ENCODE data around the gene F5. TPM values are rescaled to one million over a fixed set of nuclear protein-coding genes. Genes with fewer than 3 reads are reported as not detected.

Gene F5
- total RNA-seq, 5 donors from 2014 or later (not counting 1 experiment from before 2014, with no cell fraction given): 4.2 to 9.7 (median 8.5) TPM

DNA sequence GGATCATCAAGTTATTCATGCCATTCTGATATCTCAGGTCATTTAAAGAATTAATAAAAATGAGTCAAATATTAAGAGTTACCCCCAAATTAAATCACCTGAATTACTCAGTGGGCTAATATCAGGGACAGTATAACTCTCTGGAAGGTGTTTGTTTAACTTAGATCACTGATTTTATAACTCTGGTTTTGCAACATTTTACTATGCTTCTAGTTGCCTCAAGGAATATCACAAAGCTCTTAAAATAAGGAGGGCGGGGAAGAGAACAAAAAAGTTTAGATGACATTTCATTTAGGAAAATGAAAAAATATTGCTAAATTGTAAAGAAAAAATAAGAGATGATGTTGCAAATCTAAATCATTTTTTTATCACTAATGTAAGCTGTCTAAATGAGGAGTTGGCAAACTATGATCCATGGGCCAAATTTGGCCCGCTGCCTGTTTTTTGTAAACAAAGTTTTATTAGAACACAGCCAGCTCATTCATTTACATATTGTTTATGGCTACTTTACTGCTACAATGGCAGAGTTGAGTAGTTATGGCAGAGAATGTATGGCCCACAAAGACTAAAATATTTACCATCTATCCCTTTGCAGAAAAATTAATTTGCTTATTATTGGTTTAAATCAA, 68.6 kb downstream of the F5 start:
- ATAC-seq (replicated peaks in 1 of 4) (no peak), DNase-seq (no peak)
- H3K27ac ChIP-seq (ENCODE audit: low read length): no peak overlapping the region
- H3K4me3 ChIP-seq (ENCODE audit: control insufficient read depth in 1 of 2, extremely low read depth in 1 of 2, low read length in 1 of 2): no peak overlapping the region
- no peaks in the 10 kb centered on the region for H3K36me3 ChIP-seq (ENCODE audit: control insufficient read depth in 2 of 2, extremely low read depth in 1 of 2, insufficient read depth in 1 of 2, low read length in 1 of 2)
- H3K4me3 Mint-ChIP-seq: no peak overlapping the region
- POLR2A ChIA-PET: no interaction called here
- no CpG with 5 or more reads among the region's 2 CpGs for WGBS (ENCODE audit: insufficient coverage)
- H3K4me1 ChIP-seq (ENCODE audit: control insufficient read depth in 1 of 2, extremely low read depth in 1 of 2, insufficient read depth in 2 of 2, low read length in 2 of 2): no peaks in the 10 kb centered on the region
- CTCF ChIA-PET: interaction anchor here (0.5 to 0.6 kb wide), 2 partner anchors 171 to 333 kb away, joined by 4 to 6 read pairs; no protein-coding TSS in a partner anchor
- H3K27me3 Mint-ChIP-seq: no peaks in the 10 kb centered on the region
- H3K27me3 ChIP-seq (replicated peaks in 1 of 2; ENCODE audit: control insufficient read depth in 2 of 2, extremely low read depth in 1 of 2, insufficient read depth in 2 of 2, low read length in 1 of 2): no peaks in the 10 kb centered on the region
- H3K9me3 Mint-ChIP-seq: no peaks in the 10 kb centered on the region
- H3K27ac Mint-ChIP-seq: no peak overlapping the region
- H3K4me1 Mint-ChIP-seq: no peaks in the 10 kb centered on the region
- H3K9me3 ChIP-seq: no peaks in the 10 kb centered on the region
- peaks cover 41% of the 10 kb centered on the region for H3K36me3 Mint-ChIP-seq

DNA sequence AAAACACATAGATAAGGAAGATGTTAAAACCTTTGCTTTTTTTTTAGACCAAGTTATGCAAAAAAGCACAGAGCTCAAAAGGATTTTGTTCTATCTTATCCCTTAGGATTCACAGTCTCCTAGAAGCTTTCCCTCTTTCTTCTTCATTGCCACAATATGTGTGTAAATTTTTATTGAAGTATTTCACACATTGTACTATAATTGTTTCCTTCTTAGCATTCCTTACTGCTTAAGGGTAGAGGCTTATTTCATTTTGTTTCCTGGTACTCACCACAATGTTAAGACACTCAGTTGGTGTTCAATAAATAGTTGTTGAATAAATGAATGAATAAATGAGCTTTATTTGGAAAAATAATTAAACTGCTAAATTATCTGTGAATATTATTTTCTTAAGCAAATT, 70.6 kb downstream of the F5 start:
- no peak for ATAC-seq (replicated peaks in 1 of 4)
- POLR2A ChIA-PET: interaction anchor here in 1 of 2 donors (0.6 kb wide), 1 partner anchor 52 kb away, joined by 4 read pairs; no protein-coding TSS in a partner anchor
- Mint-ChIP-seq H3K36me3 (peaks cover 33% of the 10 kb centered on the region), H3K27ac (no peak overlapping the region), H3K4me1 (no peaks in the 10 kb centered on the region), H3K4me3 (no peak overlapping the region), H3K27me3 (no peaks in the 10 kb centered on the region), H3K9me3 (no peaks in the 10 kb centered on the region)
- Histone ChIP-seq H3K4me3 (ENCODE audit: control insufficient read depth in 1 of 2, extremely low read depth in 1 of 2, low read length in 1 of 2) (no peak overlapping the region), H3K4me1 (ENCODE audit: control insufficient read depth in 1 of 2, extremely low read depth in 1 of 2, insufficient read depth in 2 of 2, low read length in 2 of 2) (no peaks in the 10 kb centered on the region), H3K36me3 (ENCODE audit: control insufficient read depth in 2 of 2, extremely low read depth in 1 of 2, insufficient read depth in 1 of 2, low read length in 1 of 2) (no peaks in the 10 kb centered on the region), H3K9me3 (no peaks in the 10 kb centered on the region), H3K27ac (ENCODE audit: low read length) (no peak overlapping the region), H3K27me3 (replicated peaks in 1 of 2; ENCODE audit: control insufficient read depth in 2 of 2, extremely low read depth in 1 of 2, insufficient read depth in 2 of 2, low read length in 1 of 2) (no peaks in the 10 kb centered on the region)
- CTCF ChIA-PET: no interaction called here
- DNase-seq: no peak

DNA sequence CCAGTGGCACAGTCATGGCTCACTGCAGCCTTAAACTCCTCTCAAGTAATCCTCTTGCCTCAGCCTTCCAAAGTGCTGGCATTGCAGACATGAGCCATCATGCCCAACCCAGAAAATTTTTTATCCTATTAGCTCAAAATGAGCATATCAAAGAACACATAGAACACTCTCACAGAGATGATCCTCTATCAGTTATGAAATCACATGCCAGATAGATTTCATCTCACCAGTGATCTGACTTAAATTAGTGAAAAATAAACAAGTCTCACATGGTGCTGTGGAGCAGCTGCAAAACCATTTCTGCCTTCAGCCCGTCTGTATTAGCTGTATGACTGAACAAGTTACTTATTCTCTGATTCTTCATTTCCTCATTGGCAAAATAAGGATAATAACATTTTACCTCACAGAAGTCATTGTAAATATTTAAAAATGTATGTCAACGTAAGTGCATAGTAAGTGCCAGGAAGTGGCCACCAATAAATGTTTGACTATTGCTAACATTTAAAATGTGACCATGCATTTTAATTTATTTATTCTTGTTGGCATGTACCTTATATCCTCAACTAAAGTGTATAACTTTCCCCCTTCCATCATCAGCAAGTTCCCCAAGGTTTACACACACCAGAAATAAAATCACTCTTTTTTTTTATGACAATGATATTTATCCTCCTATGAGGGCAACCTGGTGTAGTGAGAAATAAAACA, 71.6 kb downstream of the F5 start:
- no peak overlapping the region for H3K27ac Mint-ChIP-seq
- Histone ChIP-seq H3K27ac (ENCODE audit: low read length) (no peak overlapping the region), H3K4me1 (ENCODE audit: control insufficient read depth in 1 of 2, extremely low read depth in 1 of 2, insufficient read depth in 2 of 2, low read length in 2 of 2) (peaks cover 0 to 3% of the 10 kb centered on the region in 2 experiments), H3K9me3 (no peaks in the 10 kb centered on the region), H3K36me3 (ENCODE audit: control insufficient read depth in 2 of 2, extremely low read depth in 1 of 2, insufficient read depth in 1 of 2, low read length in 1 of 2) (no peaks in the 10 kb centered on the region), H3K27me3 (replicated peaks in 1 of 2; ENCODE audit: control insufficient read depth in 2 of 2, extremely low read depth in 1 of 2, insufficient read depth in 2 of 2, low read length in 1 of 2) (no peaks in the 10 kb centered on the region), H3K4me3 (ENCODE audit: control insufficient read depth in 1 of 2, extremely low read depth in 1 of 2, low read length in 1 of 2) (no peak overlapping the region)
- WGBS (ENCODE audit: insufficient coverage): no CpG with 5 or more reads among the region's 2 CpGs
- no peaks in the 10 kb centered on the region for H3K9me3 Mint-ChIP-seq
- CTCF ChIA-PET: no interaction called here
- POLR2A ChIA-PET: no interaction called here
- no peaks in the 10 kb centered on the region for H3K27me3 Mint-ChIP-seq
- peaks cover 27% of the 10 kb centered on the region for H3K36me3 Mint-ChIP-seq
- no peak for DNase-seq
- peaks cover 1 to 6% (median 2%) of the 10 kb centered on the region in 3 donors for H3K4me1 Mint-ChIP-seq
- no peak overlapping the region for H3K4me3 Mint-ChIP-seq
- no peak for ATAC-seq (replicated peaks in 1 of 4)

DNA sequence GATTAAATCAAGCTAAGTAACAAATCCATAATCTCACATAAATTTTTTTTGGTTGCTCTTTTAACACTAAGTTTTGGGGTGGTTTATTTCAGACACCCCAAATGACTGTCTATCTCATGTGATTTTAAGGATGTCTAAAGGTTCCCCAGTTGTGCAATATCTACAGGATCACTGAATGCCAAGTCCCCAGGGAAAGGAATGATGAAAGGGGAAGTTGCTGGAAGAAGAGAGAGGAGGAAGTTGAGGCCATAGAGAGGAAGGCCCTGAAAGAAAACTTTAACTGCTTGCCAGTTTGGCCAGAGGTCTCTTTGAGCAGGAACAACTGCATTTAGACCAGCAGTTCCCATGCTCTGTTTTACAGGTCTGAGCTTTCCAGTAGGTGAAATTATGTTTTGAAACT, 73.1 kb downstream of the F5 start:
- Mint-ChIP-seq H3K36me3 (peaks cover 18% of the 10 kb centered on the region), H3K27me3 (no peaks in the 10 kb centered on the region), H3K27ac (no peak overlapping the region), H3K4me3 (no peak overlapping the region), H3K9me3 (no peaks in the 10 kb centered on the region), H3K4me1 (peaks cover 13 to 14% (median 14%) of the 10 kb centered on the region in 3 donors)
- no peak for ATAC-seq (replicated peaks in 1 of 4)
- DNase-seq: no peak
- no peak overlapping the region for H3K4me3 ChIP-seq (ENCODE audit: control insufficient read depth in 1 of 2, extremely low read depth in 1 of 2, low read length in 1 of 2)
- ChIA-PET POLR2A (no interaction called here), CTCF (no interaction called here)
- no peaks in the 10 kb centered on the region for H3K27me3 ChIP-seq (replicated peaks in 1 of 2; ENCODE audit: control insufficient read depth in 2 of 2, extremely low read depth in 1 of 2, insufficient read depth in 2 of 2, low read length in 1 of 2)
- peaks cover 2 to 3% of the 10 kb centered on the region in 2 experiments for H3K4me1 ChIP-seq (ENCODE audit: control insufficient read depth in 1 of 2, extremely low read depth in 1 of 2, insufficient read depth in 2 of 2, low read length in 2 of 2)
- H3K36me3 ChIP-seq (ENCODE audit: control insufficient read depth in 2 of 2, extremely low read depth in 1 of 2, insufficient read depth in 1 of 2, low read length in 1 of 2): no peaks in the 10 kb centered on the region
- H3K27ac ChIP-seq (ENCODE audit: low read length): no peak overlapping the region
- H3K9me3 ChIP-seq: no peaks in the 10 kb centered on the region

DNA sequence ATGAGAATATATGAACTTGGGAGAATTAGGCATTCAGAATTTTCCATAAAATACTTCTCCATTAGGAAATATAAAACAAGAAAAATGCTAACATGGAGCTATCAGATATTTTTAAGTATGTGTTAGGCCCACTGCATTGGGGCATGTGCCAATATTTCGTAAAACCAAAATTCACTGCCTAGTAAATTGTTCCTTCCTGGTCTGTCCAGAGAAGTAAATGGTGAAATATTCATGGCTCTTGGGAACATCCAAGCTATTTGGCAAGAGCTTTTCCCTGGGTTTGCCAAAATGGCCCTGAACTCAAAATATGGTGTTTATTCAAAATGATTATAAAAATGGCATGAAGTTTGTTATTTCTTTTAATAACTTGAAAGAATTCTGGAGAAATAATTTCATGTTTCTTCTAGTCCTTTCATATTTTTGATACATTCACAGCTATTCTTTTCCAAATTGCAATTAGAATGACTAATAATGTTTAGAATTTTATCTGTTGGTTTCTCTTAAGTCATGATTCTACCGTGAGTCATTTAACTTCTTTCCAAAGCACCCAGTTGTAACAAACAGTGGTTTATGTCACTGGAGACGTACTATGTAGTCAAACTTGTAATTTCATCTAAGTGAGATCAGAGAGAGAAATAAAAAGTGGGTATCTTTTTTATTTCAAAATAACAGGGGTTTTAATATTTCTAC, 74.8 kb downstream of the F5 start:
- H3K27ac Mint-ChIP-seq: no peak overlapping the region
- Histone ChIP-seq H3K4me1 (ENCODE audit: control insufficient read depth in 1 of 2, extremely low read depth in 1 of 2, insufficient read depth in 2 of 2, low read length in 2 of 2) (peaks cover 3% of the 10 kb centered on the region in 2 experiments), H3K27me3 (replicated peaks in 1 of 2; ENCODE audit: control insufficient read depth in 2 of 2, extremely low read depth in 1 of 2, insufficient read depth in 2 of 2, low read length in 1 of 2) (no peaks in the 10 kb centered on the region), H3K27ac (ENCODE audit: low read length) (no peak overlapping the region), H3K9me3 (no peaks in the 10 kb centered on the region), H3K4me3 (ENCODE audit: control insufficient read depth in 1 of 2, extremely low read depth in 1 of 2, low read length in 1 of 2) (no peak overlapping the region), H3K36me3 (ENCODE audit: control insufficient read depth in 2 of 2, extremely low read depth in 1 of 2, insufficient read depth in 1 of 2, low read length in 1 of 2) (no peaks in the 10 kb centered on the region)
- WGBS (ENCODE audit: insufficient coverage): 86% methylated on average over 1 of the region's 3 CpGs
- ChIA-PET POLR2A (no interaction called here), CTCF (interaction anchor here (0.6 kb wide), 2 partner anchors 13 to 161 kb away, joined by 4 read pairs; no protein-coding TSS in a partner anchor)
- no peak for ATAC-seq (replicated peaks in 1 of 4)
- no peaks in the 10 kb centered on the region for H3K27me3 Mint-ChIP-seq
- no peak overlapping the region for H3K4me3 Mint-ChIP-seq
- peaks cover 15 to 16% (median 16%) of the 10 kb centered on the region in 3 donors for H3K4me1 Mint-ChIP-seq
- DNase-seq: no peak
- H3K36me3 Mint-ChIP-seq: peaks cover 8% of the 10 kb centered on the region
- H3K9me3 Mint-ChIP-seq: no peaks in the 10 kb centered on the region

DNA sequence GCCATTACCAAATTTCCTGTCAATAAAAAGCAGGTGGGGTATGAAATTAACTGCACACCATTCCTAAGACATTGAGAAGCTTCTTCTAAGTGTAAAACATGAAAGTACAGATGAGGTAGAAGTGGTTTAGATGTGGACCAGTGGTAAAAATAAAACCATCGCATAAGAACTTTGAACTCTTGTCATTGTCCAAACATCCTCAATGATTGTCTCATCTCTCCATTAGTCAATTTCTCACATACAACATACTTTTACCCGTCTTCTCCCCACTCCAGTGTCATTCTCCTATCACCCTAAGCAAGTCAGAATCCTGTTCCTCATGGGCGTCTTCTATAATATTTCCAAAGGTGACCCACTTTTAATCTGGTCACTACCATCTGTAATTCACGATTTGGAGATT, 76.2 kb downstream of the F5 start:
- Histone ChIP-seq H3K4me3 (ENCODE audit: control insufficient read depth in 1 of 2, extremely low read depth in 1 of 2, low read length in 1 of 2) (no peak overlapping the region), H3K27ac (ENCODE audit: low read length) (no peak overlapping the region), H3K27me3 (replicated peaks in 1 of 2; ENCODE audit: control insufficient read depth in 2 of 2, extremely low read depth in 1 of 2, insufficient read depth in 2 of 2, low read length in 1 of 2) (no peaks in the 10 kb centered on the region), H3K9me3 (no peaks in the 10 kb centered on the region), H3K4me1 (ENCODE audit: control insufficient read depth in 1 of 2, extremely low read depth in 1 of 2, insufficient read depth in 2 of 2, low read length in 2 of 2) (peaks cover 3% of the 10 kb centered on the region in 2 experiments), H3K36me3 (ENCODE audit: control insufficient read depth in 2 of 2, extremely low read depth in 1 of 2, insufficient read depth in 1 of 2, low read length in 1 of 2) (no peaks in the 10 kb centered on the region)
- DNase-seq (no peak), ATAC-seq (replicated peaks in 1 of 4) (no peak)
- no peak overlapping the region for H3K27ac Mint-ChIP-seq
- no peak overlapping the region for H3K4me3 Mint-ChIP-seq
- WGBS (ENCODE audit: insufficient coverage): 73% methylated on average over 1 of the region's 4 CpGs
- no peaks in the 10 kb centered on the region for H3K27me3 Mint-ChIP-seq
- peaks cover 15 to 20% (median 16%) of the 10 kb centered on the region in 3 donors for H3K4me1 Mint-ChIP-seq
- ChIA-PET CTCF (no interaction called here), POLR2A (no interaction called here)
- no peaks in the 10 kb centered on the region for H3K9me3 Mint-ChIP-seq
- H3K36me3 Mint-ChIP-seq: peaks cover 6% of the 10 kb centered on the region
